ENCODE results near the gene ABHD11. TPM values are rescaled to one million over a fixed set of nuclear protein-coding genes. Genes with fewer than 3 reads are reported as not detected.

ABHD11 gene
- total RNA-seq, 1 donor from 2014 or later: 16.4 TPM

DNA sequence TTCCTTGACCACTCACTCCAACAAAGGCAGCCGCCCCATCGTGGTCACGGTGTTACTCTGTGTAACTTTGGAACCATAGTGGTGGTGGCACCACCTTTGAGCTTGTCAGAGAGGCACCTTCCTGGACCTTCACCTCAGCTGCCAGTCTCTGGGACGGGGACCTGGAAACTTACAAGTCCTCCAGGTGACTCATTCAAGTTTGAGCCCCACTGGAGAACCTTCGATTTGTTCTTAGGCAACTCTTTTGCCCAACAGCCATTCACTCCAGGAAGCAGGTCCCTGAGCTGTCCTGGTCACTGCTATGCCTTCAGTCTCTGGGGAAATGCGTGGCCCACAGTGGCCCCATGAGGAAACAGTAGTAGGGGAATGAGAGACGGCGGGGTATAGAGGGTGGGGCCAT lies 36.4 kb downstream of the ABHD11 start:
- no peak for DNase-seq (ENCODE audit: low spot score)
- Mint-ChIP-seq H3K9me3 (ENCODE audit: unreplicated experiment) (no peaks in the 10 kb centered on the region), H3K27me3 (ENCODE audit: unreplicated experiment) (peaks cover 12% of the 10 kb centered on the region), H3K4me3 (ENCODE audit: unreplicated experiment) (no peak overlapping the region), H3K4me1 (ENCODE audit: unreplicated experiment) (no peaks in the 10 kb centered on the region), H3K36me3 (ENCODE audit: low read depth, unreplicated experiment) (peaks cover 13% of the 10 kb centered on the region), H3K27ac (ENCODE audit: unreplicated experiment) (peak overlapping the region; percentile 67)
- TF ChIP-seq, protein P1, sequence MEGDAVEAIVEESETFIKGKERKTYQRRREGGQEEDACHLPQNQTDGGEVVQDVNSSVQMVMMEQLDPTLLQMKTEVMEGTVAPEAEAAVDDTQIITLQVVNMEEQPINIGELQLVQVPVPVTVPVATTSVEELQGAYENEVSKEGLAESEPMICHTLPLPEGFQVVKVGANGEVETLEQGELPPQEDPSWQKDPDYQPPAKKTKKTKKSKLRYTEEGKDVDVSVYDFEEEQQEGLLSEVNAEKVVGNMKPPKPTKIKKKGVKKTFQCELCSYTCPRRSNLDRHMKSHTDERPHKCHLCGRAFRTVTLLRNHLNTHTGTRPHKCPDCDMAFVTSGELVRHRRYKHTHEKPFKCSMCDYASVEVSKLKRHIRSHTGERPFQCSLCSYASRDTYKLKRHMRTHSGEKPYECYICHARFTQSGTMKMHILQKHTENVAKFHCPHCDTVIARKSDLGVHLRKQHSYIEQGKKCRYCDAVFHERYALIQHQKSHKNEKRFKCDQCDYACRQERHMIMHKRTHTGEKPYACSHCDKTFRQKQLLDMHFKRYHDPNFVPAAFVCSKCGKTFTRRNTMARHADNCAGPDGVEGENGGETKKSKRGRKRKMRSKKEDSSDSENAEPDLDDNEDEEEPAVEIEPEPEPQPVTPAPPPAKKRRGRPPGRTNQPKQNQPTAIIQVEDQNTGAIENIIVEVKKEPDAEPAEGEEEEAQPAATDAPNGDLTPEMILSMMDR (IDR thresholded peaks at IDR 0.05; ENCODE audit: unreplicated experiment): no peak

DNA sequence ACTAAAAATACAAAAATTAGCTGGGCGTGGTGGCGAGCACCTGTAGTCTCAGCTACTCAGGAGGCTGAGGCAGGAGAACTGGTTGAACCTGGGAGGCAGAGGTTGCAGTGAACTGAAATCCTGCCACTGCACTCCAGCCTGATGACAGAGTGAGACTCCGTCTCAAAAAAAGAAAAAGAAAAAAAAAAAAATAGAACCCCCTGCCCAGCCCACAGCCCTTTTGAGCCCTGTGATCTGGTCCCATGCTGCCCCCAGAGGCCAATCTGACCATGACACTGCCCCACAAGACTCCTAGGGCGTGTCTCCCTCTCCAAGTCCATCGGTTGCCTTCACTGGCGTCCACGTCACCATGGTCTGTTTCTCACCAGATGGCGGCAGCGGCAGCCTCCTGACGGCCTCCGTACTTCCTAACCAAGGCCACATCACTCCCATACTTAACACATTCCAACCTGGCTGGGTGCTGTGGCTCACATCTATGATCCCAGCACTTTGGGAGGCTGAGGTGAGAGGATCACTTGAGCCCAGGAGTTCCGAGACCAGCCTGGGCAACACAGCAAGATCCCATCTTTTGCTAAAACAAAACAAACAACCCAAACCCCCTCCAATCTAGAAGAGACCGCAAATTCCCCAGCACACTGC lies 37.1 kb downstream of the ABHD11 start:
- Mint-ChIP-seq H3K27ac (ENCODE audit: unreplicated experiment) (no peak overlapping the region), H3K36me3 (ENCODE audit: low read depth, unreplicated experiment) (peaks cover 20% of the 10 kb centered on the region), H3K27me3 (ENCODE audit: unreplicated experiment) (peaks cover 16% of the 10 kb centered on the region), H3K9me3 (ENCODE audit: unreplicated experiment) (no peaks in the 10 kb centered on the region), H3K4me3 (ENCODE audit: unreplicated experiment) (peak overlapping the region; percentile 50), H3K4me1 (ENCODE audit: unreplicated experiment) (no peaks in the 10 kb centered on the region)
- DNase-seq (ENCODE audit: low spot score): peak; percentile 73
- TF ChIP-seq, protein P1 (IDR thresholded peaks at IDR 0.05; ENCODE audit: unreplicated experiment): peak; percentile 63

DNA sequence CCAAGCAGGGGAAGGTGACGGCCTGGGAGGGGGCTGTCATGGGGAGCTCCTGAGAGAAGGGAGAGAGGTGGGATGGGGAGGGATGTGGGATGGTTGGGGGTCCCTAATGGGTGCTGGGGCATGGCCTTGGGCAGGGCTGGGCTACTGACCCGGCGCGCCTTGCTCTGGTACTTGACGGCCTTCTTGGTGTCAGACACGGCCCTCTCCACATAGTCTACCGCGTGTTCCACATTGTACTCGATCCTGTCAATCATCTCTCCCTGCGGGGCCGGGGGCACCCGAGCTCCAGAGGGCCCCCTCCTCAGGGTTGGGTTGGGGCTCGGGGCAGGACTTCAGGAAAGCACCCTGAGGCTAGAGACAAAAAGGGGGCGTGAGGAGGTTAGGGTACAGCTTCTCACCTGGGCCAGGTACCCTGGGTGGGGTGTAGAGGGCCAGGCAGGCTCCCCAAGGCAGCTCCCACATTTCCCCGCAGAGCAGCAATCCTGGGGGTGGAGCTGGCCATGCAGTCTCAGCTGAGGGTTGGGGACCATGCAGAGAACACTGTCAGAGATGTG lies 37.9 kb downstream of the ABHD11 start:
- peaks cover 18% of the 10 kb centered on the region for H3K27me3 Mint-ChIP-seq (ENCODE audit: unreplicated experiment)
- H3K27ac Mint-ChIP-seq (ENCODE audit: unreplicated experiment): no peak overlapping the region
- H3K4me3 Mint-ChIP-seq (ENCODE audit: unreplicated experiment): no peak overlapping the region

DNA sequence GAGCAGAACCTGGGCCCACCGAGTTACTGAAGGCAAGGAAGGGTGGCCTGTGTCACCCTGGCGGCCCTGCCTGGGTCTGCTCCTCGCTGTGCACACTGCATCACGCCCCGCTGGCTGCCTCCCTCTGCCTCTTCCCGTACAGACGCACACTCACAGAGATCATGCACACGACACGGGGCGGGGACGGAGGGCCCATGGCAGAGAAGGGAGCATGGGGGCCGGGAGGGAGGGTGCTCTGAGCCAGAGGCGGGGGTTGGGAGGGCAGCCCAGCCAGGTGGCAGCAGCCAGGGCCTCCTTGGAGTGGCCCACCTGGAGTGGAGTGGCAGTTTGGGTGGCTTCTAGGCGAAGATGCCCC lies 38.6 kb downstream of the ABHD11 start:
- TF ChIP-seq, protein P1 (IDR thresholded peaks at IDR 0.05; ENCODE audit: unreplicated experiment): no peak
- Mint-ChIP-seq H3K27ac (ENCODE audit: unreplicated experiment) (no peak overlapping the region), H3K4me1 (ENCODE audit: unreplicated experiment) (no peaks in the 10 kb centered on the region), H3K4me3 (ENCODE audit: unreplicated experiment) (no peak overlapping the region), H3K36me3 (ENCODE audit: low read depth, unreplicated experiment) (peaks cover 26% of the 10 kb centered on the region), H3K27me3 (ENCODE audit: unreplicated experiment) (peaks cover 19% of the 10 kb centered on the region), H3K9me3 (ENCODE audit: unreplicated experiment) (no peaks in the 10 kb centered on the region)
- DNase-seq (ENCODE audit: low spot score): no peak

More for the DNA sequence above, 37.9 kb downstream of the ABHD11 start:
- no peak for DNase-seq (ENCODE audit: low spot score)
- H3K4me1 Mint-ChIP-seq (ENCODE audit: unreplicated experiment): no peaks in the 10 kb centered on the region
- no peaks in the 10 kb centered on the region for H3K9me3 Mint-ChIP-seq (ENCODE audit: unreplicated experiment)
- peaks cover 23% of the 10 kb centered on the region for H3K36me3 Mint-ChIP-seq (ENCODE audit: low read depth, unreplicated experiment)
- TF ChIP-seq, protein P1 (IDR thresholded peaks at IDR 0.05; ENCODE audit: unreplicated experiment): no peak

DNA sequence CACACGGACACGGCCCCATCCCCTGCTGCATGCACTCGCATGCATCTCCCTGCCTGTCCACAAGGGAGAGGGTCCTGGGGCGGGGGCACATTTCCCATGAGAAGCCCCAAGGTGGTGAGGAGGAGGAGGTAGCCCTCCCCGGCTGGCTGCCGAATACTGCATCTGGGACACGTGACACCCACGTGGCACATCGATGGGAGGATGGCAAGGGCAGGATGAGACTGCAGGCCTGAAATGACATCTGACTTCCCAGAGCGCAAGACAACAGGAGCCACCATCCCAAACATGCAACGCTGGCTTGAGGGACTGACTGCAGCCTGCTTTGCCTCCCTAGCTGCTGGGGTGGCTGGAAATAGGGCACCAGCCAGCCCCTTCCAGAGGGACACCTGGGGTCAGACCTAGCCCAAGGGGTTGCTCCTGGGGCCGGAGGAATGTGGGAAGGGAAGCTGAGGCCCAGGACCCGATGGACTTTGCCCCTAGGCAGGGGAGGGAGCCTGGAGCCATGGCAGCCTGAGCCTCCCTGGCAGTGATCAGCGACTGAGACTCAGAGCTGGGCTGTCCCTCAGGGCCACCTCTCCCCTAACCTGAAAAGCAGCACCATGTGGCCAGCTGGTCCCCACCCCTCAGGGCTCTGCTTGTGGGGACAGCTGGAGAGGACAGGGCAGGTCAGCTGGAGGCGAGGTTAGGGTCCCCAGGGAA lies 39.1 kb downstream of the ABHD11 start:
- Mint-ChIP-seq H3K36me3 (ENCODE audit: low read depth, unreplicated experiment) (peaks cover 30% of the 10 kb centered on the region), H3K4me3 (ENCODE audit: unreplicated experiment) (no peak overlapping the region), H3K4me1 (ENCODE audit: unreplicated experiment) (no peaks in the 10 kb centered on the region), H3K27me3 (ENCODE audit: unreplicated experiment) (peaks cover 19% of the 10 kb centered on the region), H3K27ac (ENCODE audit: unreplicated experiment) (no peak overlapping the region), H3K9me3 (ENCODE audit: unreplicated experiment) (no peaks in the 10 kb centered on the region)
- no peak for DNase-seq (ENCODE audit: low spot score)
- TF ChIP-seq, protein P1 (IDR thresholded peaks at IDR 0.05; ENCODE audit: unreplicated experiment): no peak
